ENCODE measurements around the gene DALRD3.
A peak's percentile ranks its signal among the peaks of the same experiment; 100 is the strongest.
"Not testable (repeated sequence)": the region's sequence is repeated elsewhere in the genome, so short reads cannot be mapped to it uniquely, and the experiment has no call there.

DALRD3 gene

GRCh38 chr3:49012441-49013017, 5.9 kb downstream of the DALRD3 start:
- no peak for TF ChIP-seq CTCF (IDR thresholded peaks at IDR 0.05; ENCODE audit: low read depth, low read length, missing control alignments)
- in situ Hi-C loops (cut with HindIII; ENCODE audit: low pct_ligation_motif_present, low sequenced_read_pairs): no loop called here
- Histone ChIP-seq H3K36me3 (replicated peaks) (peaks cover 47% of the 10 kb centered on the region), H3K27ac (no peak overlapping the region), H3K4me3 (ENCODE audit: low read depth, low read length) (no peak overlapping the region), H3K27me3 (replicated peaks) (no peaks in the 10 kb centered on the region)
- DNase-seq: no peak

DNA sequence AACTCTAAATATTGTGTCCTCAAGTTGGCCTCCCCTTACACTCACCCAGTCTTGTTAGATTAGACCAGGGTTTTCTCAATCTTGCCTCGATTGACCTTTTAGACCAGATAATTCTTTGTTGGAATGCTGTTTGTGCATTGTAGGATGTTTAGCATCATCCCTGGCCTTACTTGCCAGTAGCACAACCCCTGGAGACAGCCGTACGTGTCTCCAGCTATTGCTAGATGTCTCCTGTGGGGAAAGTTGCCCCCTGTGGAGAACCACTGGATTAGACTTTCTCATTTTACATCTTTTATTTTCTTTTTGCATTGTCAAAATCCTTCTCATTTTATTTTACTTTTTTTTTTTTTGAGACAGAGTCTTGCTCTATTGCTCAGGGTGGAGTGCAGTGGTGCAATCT, 9.0 kb downstream of the DALRD3 start:
- TF ChIP-seq CTCF (IDR thresholded peaks at IDR 0.05; ENCODE audit: low read depth, low read length, missing control alignments): no peak
- no peak overlapping the region for H3K27ac ChIP-seq
- in situ Hi-C loops (cut with HindIII; ENCODE audit: low pct_ligation_motif_present, low sequenced_read_pairs): no loop called here
- no peaks in the 10 kb centered on the region for H3K27me3 ChIP-seq (replicated peaks)
- DNase-seq: no peak
- H3K4me3 ChIP-seq (ENCODE audit: low read depth, low read length): no peak overlapping the region
- peaks cover 28% of the 10 kb centered on the region for H3K36me3 ChIP-seq (replicated peaks)

DNA sequence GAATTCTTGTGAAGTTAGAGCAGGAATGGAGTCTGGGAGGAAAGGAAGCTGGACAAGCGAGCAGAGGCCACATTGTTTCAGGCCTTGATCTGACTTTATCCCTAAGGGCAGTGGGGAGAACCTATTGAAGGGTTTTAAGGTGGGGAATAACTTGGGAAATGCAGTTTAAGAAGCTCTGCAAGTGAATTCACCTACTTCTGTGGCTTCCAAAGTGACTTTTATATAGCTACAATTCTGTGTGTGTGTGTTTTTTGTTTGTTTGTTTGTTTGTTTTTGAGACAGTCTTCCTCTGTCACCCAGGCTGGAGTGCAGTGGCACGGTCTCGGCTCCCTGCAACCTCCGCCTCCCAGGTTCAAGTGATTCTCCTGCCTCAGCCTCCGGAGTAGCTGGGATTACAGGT, 9.8 kb downstream of the DALRD3 start:
- peak overlapping the region; percentile 0 for H3K27ac ChIP-seq
- in situ Hi-C loops (cut with HindIII; ENCODE audit: low pct_ligation_motif_present, low sequenced_read_pairs); H3K27me3 ChIP-seq (replicated peaks); DNase-seq: not testable (repeated sequence)
- peaks cover 21% of the 10 kb centered on the region for H3K36me3 ChIP-seq (replicated peaks)
- peak overlapping the region; percentile 79 for H3K4me3 ChIP-seq (ENCODE audit: low read depth, low read length)

DNA sequence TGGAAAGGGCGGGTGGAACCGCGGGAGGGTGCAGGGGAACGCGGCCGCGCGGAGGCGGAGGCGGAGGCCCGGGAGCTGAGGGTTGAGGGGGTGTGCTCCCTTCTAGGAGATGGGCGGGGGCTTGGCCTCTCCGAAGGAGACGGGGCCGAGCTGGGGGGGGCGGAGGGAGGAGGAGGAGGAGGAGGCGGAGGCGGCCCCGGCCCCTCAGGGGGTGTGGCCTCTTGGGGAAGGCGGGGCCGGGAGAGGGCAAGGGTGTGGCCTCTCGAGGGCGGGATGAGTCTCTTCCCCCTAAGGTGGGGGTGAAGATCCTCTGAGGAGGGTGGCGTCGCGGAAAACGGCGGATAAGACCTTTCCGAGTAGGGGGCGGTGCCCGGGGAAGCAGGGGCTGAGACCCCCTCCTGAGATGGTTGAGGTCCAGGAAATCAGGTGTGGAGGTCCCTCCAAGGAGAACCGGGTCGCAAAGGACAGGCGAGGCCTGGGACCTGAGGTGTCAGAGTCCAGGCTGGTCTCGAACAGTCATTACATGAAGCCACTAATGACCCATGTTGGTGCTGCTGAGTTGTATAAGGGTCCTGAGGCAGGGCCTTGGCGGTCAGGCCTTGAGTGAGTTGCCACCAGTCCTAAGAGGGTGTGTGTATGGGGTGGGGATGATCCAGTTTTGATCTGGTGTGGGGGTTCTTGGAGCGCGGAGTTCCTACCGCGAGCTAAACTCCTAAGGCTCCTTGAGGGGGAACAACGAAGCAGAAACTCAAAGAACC, 10.4 kb downstream of the DALRD3 start:
- peak overlapping the region; percentile 79 for H3K4me3 ChIP-seq (ENCODE audit: low read depth, low read length)
- peak; percentile 54 for DNase-seq
- in situ Hi-C loops (cut with HindIII; ENCODE audit: low pct_ligation_motif_present, low sequenced_read_pairs): no loop called here
- H3K27ac ChIP-seq: peak overlapping the region; percentile 85
- TF ChIP-seq CTCF (IDR thresholded peaks at IDR 0.05; ENCODE audit: low read depth, low read length, missing control alignments): no peak
- no peaks in the 10 kb centered on the region for H3K27me3 ChIP-seq (replicated peaks)
- peaks cover 15% of the 10 kb centered on the region for H3K36me3 ChIP-seq (replicated peaks)

GRCh38 chr3:49007068-49007770, 11.2 kb downstream of the DALRD3 start, which contains the start of gene WDR6:
Gene WDR6, plus strand, starts transcription at chr3:49007391. Its CDS starts 41 bp downstream, at chr3:49007432.
- Histone ChIP-seq H3K36me3 (replicated peaks) (peaks cover 8% of the 10 kb centered on the region), H3K4me3 (ENCODE audit: low read depth, low read length) (peak within 1 kb of the TSS; percentile 79), H3K27ac (peak within 1 kb of the TSS; percentile 85), H3K27me3 (replicated peaks) (no peaks in the 10 kb centered on the region)
- DNase-seq: peak; percentile 97
- in situ Hi-C loops (cut with HindIII; ENCODE audit: low pct_ligation_motif_present, low sequenced_read_pairs): no loop called here
- peak; percentile 69 for TF ChIP-seq CTCF (IDR thresholded peaks at IDR 0.05; ENCODE audit: low read depth, low read length, missing control alignments)

DNA sequence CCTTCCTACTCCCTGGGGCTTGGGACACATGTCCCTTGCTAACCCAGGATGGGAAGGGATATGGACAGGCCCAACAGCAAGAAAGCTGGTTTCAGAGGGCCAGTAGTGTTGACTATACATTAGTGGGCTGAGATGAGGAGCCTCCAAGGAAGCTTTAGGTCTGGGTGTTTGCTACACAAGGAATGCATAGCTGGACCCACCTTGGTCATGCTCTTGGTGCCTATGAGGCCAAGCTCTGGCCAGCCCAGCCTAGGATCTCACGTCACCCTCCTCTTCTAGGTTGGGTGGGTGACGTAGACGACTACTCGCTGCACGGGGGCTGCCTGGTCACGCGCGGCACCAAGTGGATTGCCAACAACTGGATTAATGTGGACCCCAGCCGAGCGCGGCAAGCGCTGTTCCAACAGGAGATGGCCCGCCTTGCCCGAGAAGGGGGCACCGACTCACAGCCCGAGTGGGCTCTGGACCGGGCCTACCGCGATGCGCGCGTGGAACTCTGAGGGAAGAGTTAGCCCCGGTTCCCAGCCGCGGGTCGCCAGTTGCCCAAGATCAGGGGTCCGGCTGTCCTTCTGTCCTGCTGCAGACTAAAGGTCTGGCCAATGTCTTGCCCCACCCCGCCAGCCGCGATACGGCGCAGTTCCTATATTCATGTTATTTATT, 11.8 kb downstream of the DALRD3 start:
- H3K27me3 ChIP-seq (replicated peaks): no peaks in the 10 kb centered on the region
- in situ Hi-C loops (cut with HindIII; ENCODE audit: low pct_ligation_motif_present, low sequenced_read_pairs): no loop called here
- no peak for DNase-seq
- H3K27ac ChIP-seq: peak overlapping the region; percentile 85
- peaks cover 1% of the 10 kb centered on the region for H3K36me3 ChIP-seq (replicated peaks)
- no peak for TF ChIP-seq CTCF (IDR thresholded peaks at IDR 0.05; ENCODE audit: low read depth, low read length, missing control alignments)
- peak overlapping the region; percentile 79 for H3K4me3 ChIP-seq (ENCODE audit: low read depth, low read length)

All from brain microvascular endothelial cell (primary cell).